Stimulated activated CD8-positive, alpha-beta memory T cell treated with anti-CD3 and anti-CD28 coated beads, Interleukin-15, amount 100 ng/mL, for 24 hours (primary cell): Measurements from ENCODE around the gene MRPS5.
"Not testable (repeated sequence)": the region's sequence is repeated elsewhere in the genome, so short reads cannot be mapped to it uniquely, and the experiment has no call there.

ENCODE experiments used
- DNase-seq: peaks from one replicate; pipeline ENCODE4 v3.0.0-alpha.2; 2020; ENCODE audit warnings: low read depth

MRPS5 gene

GRCh38 chr2:95121407-95122196 is at the start of gene MRPS5:
Gene MRPS5, minus strand, starts transcription at chr2:95121808. Its CDS starts 17 bp downstream, at chr2:95121791.
- peak; percentile 78 for DNase-seq

GRCh38 chr2:95166065-95166763 is 44.6 kb upstream of the MRPS5 start:
- DNase-seq, result no peak

- DNase-seq, result peak; percentile 96
Observed at GRCh38 chr2:95165371-95166064, 43.9 kb upstream of the MRPS5 start, which contains the start of gene ZNF2. Gene ZNF2, plus strand, starts transcription at chr2:95165809. Its CDS starts 10,418 bp downstream, at chr2:95176227.

DNA sequence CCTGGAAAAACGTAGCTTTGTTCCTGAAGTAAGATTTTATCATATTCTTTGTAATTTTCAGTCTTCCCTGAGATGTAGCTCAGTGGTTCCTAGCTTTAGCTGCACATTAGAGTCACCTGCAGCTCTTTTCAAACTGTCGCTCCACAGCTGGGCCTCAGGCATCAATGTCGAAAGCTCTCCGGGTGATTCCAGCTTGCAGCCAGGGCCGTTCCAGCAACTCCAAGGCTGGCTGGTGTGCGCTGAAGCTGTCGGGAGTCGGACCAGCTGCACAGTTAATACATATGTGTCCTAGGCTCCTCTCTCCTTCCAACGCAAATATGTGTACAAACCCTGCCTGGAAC is 43.4 kb upstream of the MRPS5 start:
- no peak for DNase-seq

DNA sequence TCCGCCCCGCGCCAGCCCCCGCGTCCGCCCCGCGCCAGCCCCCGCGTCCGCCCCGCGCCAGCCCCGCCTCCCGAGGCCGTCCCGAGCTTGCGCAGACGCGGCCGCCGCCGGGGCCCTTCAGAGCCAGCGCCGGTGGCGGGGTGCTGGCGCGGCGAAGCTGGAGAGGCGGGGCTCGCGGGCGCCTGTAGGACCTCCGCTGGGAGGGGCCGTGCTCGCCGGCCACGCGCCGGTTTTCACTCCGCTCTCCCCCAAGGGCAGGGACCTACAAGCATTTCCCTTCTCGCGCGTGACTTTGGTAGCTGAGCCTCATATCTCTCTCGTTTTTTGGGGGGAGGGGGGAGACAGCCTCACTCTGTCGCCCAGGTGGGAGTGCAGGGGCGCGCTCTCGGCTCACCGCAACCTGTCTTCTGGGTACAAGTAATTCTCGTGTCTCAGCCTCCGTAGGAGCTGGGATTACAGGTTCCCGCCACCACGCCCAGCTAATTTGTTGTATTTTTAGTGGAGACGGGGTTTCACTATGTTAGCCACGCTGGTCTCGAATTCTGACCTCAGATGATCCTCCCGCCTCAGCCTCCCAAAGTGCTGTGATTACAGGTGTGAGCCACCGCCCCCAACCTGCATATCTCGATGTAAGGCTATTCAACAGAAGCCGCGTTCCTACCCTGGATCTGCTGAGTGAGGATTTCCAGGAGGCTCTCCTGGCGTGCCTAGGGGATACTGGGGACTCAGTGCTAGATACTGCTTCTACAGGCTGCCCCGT is 38.3 kb upstream of the MRPS5 start, which contains the start of gene ZNF514:
ZNF514 (minus strand) TSS at position 159 of the 760 bp plus-strand sequence. CDS start 6,595 bp downstream, outside the sequence.
- peak; percentile 53 for DNase-seq

GRCh38 chr2:95158891-95159619 is 37.4 kb upstream of the MRPS5 start:
- no peak for DNase-seq

- DNase-seq, result no peak
Observed at GRCh38 chr2:95158441-95158840, 36.8 kb upstream of the MRPS5 start.

DNA sequence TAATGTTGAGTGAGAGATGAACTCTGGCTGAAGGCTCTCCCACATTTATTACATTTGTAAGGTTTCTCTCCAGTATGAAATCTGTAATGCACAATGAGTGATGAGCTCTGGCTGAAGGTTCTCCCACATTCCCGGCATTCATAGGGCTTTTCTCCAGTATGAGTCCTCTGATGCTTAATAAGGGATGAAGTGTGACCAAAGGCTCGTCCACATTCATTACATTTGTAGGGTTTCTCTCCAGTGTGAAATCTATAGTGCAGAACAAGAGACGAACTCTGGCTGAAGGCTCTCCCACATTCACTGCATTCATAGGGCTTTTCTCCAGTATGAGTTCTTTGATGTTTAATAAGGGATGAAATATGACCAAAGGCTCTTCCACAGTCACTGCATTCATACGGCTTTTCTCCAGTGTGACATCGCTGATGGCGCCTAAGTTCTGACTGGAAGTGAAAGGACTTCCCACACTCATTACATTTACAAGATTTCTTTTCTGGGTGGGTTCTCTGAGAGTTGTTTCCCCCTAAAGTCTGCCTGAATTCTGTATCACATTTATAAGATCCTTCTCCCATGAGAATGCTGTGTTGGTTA is 27.9 kb upstream of the MRPS5 start:
- no peak for DNase-seq

DNA sequence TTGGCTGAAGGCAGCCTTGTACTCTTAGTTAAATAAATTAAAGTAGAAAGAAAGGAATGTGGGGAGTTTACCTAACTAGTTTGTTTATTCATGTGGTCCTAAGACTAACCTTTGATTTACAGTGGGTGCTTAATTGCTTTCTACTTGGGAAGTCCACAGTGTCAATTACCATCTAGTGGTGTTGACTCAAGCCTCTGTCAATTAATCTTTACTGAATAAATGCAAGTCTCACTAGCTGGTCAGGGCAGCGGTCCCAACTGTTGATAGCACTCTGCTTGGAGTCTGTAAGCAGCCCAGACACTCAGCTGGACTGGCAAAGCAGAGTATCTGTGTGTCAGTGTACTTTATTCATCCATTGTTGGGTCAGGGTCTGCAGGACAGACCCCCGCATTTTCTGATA is 22.2 kb upstream of the MRPS5 start:
- no peak for DNase-seq

- no peak for DNase-seq
Observed at GRCh38 chr2:95138702-95139101, 17.1 kb upstream of the MRPS5 start.

GRCh38 chr2:95122197-95122551 is 566 bp upstream of the MRPS5 start:
- DNase-seq, result no peak

- DNase-seq, result no peak
Observed at GRCh38 chr2:95121093-95121406, 558 bp downstream of the MRPS5 start.

DNA sequence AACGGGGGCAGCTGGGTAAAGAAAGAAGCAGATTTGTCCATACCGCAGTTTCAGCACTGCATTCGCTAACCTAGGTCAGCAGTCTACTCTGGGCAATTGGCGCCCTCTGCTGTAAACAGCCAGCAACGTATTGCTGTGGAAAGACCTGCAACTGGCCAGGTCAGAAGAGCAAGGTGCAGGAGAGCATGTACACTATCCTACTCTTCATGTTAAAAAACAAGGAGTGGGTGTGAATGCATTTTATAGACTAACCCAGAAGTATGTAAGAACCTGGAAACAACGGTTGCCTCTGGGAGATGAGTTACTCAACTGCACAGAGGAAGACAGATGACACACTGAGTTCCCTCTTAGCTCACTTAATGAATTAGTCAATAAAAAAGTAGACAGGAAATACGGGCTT is 6.2 kb downstream of the MRPS5 start:
- DNase-seq, result peak; percentile 17

- DNase-seq, result no peak
Observed at GRCh38 chr2:95113464-95113863, 8.1 kb downstream of the MRPS5 start.

DNA sequence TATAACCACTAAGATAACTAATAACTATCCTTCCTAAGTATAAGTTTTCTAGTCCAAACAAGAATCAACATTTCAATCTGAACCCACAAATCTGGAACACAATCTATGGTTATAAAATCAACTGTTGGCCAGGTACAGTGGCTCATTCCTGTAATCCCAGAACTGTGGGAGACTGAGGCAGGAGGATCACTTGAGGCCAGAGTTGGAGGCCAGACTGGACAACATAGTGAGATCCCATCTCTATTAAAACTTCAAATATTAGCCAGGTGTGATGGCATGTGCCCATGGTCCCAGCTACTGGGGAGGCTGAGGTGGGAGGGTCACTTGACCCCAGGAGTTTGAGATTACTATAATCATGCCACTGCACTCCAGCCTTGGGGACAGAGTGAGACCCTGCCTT is 11.2 kb downstream of the MRPS5 start:
- DNase-seq, result no peak

DNA sequence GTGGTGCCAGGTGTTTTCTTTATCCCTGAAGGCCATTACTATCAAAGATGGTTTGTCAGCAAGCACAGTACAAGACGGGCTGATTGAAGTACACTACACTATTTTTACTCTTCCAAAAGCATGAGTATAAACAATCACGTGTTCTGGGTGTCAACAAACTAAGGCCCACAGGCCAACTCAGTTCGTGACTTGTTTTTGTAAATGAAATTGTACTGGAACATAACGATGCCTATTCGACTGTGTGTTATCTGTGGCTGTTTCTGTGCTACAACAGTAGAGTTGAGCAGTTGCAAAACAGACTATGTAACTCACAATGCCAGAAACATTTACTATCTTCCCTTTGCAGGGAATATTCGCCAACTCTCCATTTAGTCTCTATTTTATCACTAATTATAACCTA is 12.3 kb downstream of the MRPS5 start:
- DNase-seq, result no peak

- no peak for DNase-seq
Observed at GRCh38 chr2:95106081-95106480, 15.5 kb downstream of the MRPS5 start.

DNA sequence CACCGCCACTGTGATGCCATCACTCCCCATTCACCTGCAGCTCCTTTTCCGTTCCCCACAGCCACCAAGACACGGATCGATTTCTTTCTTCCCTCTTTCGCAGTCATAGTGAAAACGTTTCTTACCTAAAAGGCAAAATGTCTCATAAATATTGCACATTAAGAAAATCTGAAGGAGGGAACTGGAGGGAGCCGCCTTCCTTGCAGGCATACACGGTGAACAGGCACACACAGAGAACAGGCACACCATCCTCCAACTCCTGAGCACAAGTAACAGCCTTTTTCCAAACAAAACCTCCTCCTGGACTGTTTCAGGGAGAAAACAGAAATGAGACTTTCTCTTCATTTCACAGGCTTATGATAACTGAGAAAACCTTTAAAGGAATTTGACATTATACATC is 17.0 kb downstream of the MRPS5 start:
- no peak for DNase-seq

GRCh38 chr2:95099910-95100309 is 21.7 kb downstream of the MRPS5 start:
- DNase-seq, result no peak

DNA sequence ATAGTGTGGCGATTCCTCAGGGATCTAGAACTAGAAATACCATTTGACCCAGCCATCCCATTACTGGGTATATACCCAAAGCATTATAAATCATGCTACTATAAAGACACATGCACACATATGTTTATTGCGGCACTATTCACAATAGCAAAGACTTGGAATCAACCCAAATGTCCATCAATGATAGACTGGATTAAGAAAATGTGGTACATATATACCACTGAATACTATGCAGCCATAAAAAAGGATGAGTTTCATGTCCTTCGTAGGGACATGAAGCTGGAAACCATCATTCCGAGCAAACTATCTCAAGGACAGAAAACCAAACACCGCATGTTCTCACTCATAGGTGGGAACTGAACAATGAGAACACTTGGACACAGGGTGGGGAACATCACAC is 23.3 kb downstream of the MRPS5 start:
- not testable (repeated sequence) for DNase-seq

DNA sequence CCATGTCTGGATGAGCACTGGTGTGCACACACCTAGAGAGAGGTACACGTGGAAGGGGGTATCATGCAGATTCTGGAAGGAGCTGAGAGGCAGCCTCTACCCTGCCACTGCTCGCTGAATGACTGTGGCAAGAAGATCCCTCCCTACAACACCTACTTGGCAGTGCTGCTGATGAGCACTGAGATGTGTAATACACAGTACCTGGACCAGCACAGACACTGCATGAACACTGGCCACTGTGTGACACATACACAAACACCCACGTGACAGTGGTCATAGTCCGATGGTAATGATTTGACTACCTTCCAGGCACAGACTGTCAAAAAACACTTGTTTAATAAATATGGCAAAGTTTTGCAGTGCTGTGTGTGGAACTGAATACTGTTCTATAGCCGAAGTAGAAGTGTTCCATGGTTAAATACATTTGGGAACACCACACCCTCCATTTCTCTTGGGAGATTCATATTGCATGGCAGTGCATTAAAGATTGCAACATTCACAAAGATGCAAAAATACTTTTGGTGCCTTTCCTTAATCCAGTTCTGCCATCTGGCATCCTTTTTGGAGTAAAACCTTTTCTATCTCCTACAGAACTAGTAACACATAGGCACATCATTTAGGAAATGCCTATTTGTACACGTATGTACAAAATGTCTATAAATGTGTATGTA is 29.6 kb downstream of the MRPS5 start:
- DNase-seq, result no peak
